ENCODE results near the gene FBXO33. TPM values are rescaled to one million over a fixed set of nuclear protein-coding genes. Genes with fewer than 3 reads are reported as not detected.

Gene FBXO33
- total RNA-seq, 1 experiment from 2014 or later: 9.7 TPM

- 0 out of 4 replicates have a peak, but pooled peaks cover 0 to 6% of the 10 kb centered on the region in 2 experiments for H3K9me3 ChIP-seq (ENCODE audit: control insufficient read depth in 1 of 2, insufficient read depth in 1 of 2, low read depth in 1 of 2, low read length in 2 of 2)
- no peaks in the 10 kb centered on the region for H3K9me2 ChIP-seq (ENCODE audit: insufficient read depth)
- no peaks in the 10 kb centered on the region for H3K36me3 ChIP-seq (ENCODE audit: control insufficient read depth in 1 of 2, insufficient read depth in 2 of 2, low read length in 2 of 2)
- RAD21 ChIA-PET (ENCODE audit: low non-redundant PET in 1 of 2, low total read pairs in 2 of 2, uncharacterized antibody in 2 of 2, unreplicated experiment in 2 of 2): no interaction called here
- BruUV-seq (replicated peaks): no TSS peak
- H2AFZ ChIP-seq (ENCODE audit: low read depth, low read length, poor library complexity, severe bottlenecking): no peak overlapping the region
- peaks cover 5% of the 10 kb centered on the region; the same call in 1 of the 2 replicates for H3K79me2 ChIP-seq (ENCODE audit: insufficient read depth, low read length)
- DNase-seq (ENCODE audit: low read depth, low spot score) (peak; percentile 6), ATAC-seq (peak; percentile 74)
- H3K4me3 ChIP-seq (replicated peaks in 1 of 2; ENCODE audit: low read depth in 1 of 2, low read length in 2 of 2): no peak overlapping the region
- H4K20me1 ChIP-seq (ENCODE audit: insufficient read depth): no peaks in the 10 kb centered on the region
- TF ChIP-seq JUND (IDR thresholded peaks at IDR 0.05) (no peak), CTCF (IDR thresholded peaks at IDR 0.05 in 2 of 3, conservative IDR thresholded peaks at IDR 0.05 in 1 of 3; ENCODE audit: borderline replicate concordance in 1 of 3, insufficient read depth in 1 of 3, low read depth in 2 of 3, low read length in 2 of 3) (peak; percentile 22 to 48 (median 44); a peak in 5 of 6 replicates), RAD21 (IDR thresholded peaks at IDR 0.05; ENCODE audit: low read depth) (peak; percentile 54), EZH2phosphoT487 (IDR thresholded peaks at IDR 0.05; ENCODE audit: borderline replicate concordance) (no peak)
- H3K27ac ChIP-seq (ENCODE audit: low read depth, low read length): no peak overlapping the region
- CTCF ChIA-PET: interaction anchor here (0.7 kb wide), 1 partner anchor 9 kb away, joined by 4 read pairs; no protein-coding TSS in a partner anchor
- H3K27me3 ChIP-seq (ENCODE audit: insufficient read depth, low read length): no peaks in the 10 kb centered on the region
- no peak overlapping the region for H3K9ac ChIP-seq (ENCODE audit: low read length)
- intact Hi-C loops (cut with micrococcal nuclease): loop anchor here (5.0 kb wide), 1 partner anchor 185 kb away; the partner anchor contains the start of gene MIA2
- POLR2A ChIA-PET: no interaction called here
- no peak overlapping the region for H3K4me2 ChIP-seq (ENCODE audit: low read length)
- H3K4me1 ChIP-seq (ENCODE audit: control insufficient read depth in 1 of 2, insufficient read depth in 2 of 2, low read length in 2 of 2): no peaks in the 10 kb centered on the region
Measured at GRCh38 chr14:39417014-39417413, 15.2 kb downstream of the FBXO33 start.

- no peak for TF ChIP-seq SP1 (IDR thresholded peaks at IDR 0.05; ENCODE audit: low read depth)
- no peak for TF ChIP-seq POLR2A (IDR thresholded peaks at IDR 0.05; ENCODE audit: borderline replicate concordance, extremely low read depth, insufficient read depth, insufficient read length)
- no peak for TF ChIP-seq ATF3 (IDR thresholded peaks at IDR 0.05)
- TF ChIP-seq CEBPB (IDR thresholded peaks at IDR 0.05; ENCODE audit: low read depth): no peak
- no peak for TF ChIP-seq POLR2AphosphoS5 (IDR thresholded peaks at IDR 0.05; ENCODE audit: low read depth, low read length)
- TF ChIP-seq ZFX (IDR thresholded peaks at IDR 0.05): no peak
- no peak for TF ChIP-seq CTCF (IDR thresholded peaks at IDR 0.05 in 2 of 3, conservative IDR thresholded peaks at IDR 0.05 in 1 of 3; ENCODE audit: borderline replicate concordance in 1 of 3, insufficient read depth in 1 of 3, low read depth in 2 of 3, low read length in 2 of 3)
- TF ChIP-seq MAX (IDR thresholded peaks at IDR 0.05): no peak
- no peaks in the 10 kb centered on the region for H3K36me3 ChIP-seq (ENCODE audit: control insufficient read depth in 1 of 2, insufficient read depth in 2 of 2, low read length in 2 of 2)
- intact Hi-C loops (cut with micrococcal nuclease): loop anchor here (5.0 kb wide), 1 partner anchor 184 kb away; the partner anchor contains the start of gene MIA2
- H3K27ac ChIP-seq (ENCODE audit: low read depth, low read length): no peak overlapping the region
- H3K79me2 ChIP-seq (ENCODE audit: insufficient read depth, low read length): no peaks in the 10 kb centered on the region
- H3K9me2 ChIP-seq (ENCODE audit: insufficient read depth): no peaks in the 10 kb centered on the region
- ATAC-seq: no peak
- RAD21 ChIA-PET (ENCODE audit: low non-redundant PET in 1 of 2, low total read pairs in 2 of 2, uncharacterized antibody in 2 of 2, unreplicated experiment in 2 of 2): no interaction called here
- no peak overlapping the region for H3K4me2 ChIP-seq (ENCODE audit: low read length)
- no TSS peak for BruUV-seq (replicated peaks)
- H3K4me1 ChIP-seq (ENCODE audit: control insufficient read depth in 1 of 2, insufficient read depth in 2 of 2, low read length in 2 of 2): no peaks in the 10 kb centered on the region
- no peak overlapping the region for H3K9ac ChIP-seq (ENCODE audit: low read length)
- CTCF ChIA-PET: interaction anchor here (0.7 to 0.8 kb wide), 3 partner anchors 10 to 185 kb away, joined by 3 to 4 read pairs (median 3); no protein-coding TSS in a partner anchor
- H3K27me3 ChIP-seq (ENCODE audit: insufficient read depth, low read length): no peaks in the 10 kb centered on the region
- 0 out of 4 replicates have a peak, but pooled peaks cover 0 to 6% of the 10 kb centered on the region in 2 experiments for H3K9me3 ChIP-seq (ENCODE audit: control insufficient read depth in 1 of 2, insufficient read depth in 1 of 2, low read depth in 1 of 2, low read length in 2 of 2)
- no peak for DNase-seq (ENCODE audit: low read depth, low spot score)
- no peak overlapping the region for H2AFZ ChIP-seq (ENCODE audit: low read depth, low read length, poor library complexity, severe bottlenecking)
- H3K4me3 ChIP-seq (replicated peaks in 1 of 2; ENCODE audit: low read depth in 1 of 2, low read length in 2 of 2): no peak overlapping the region
- H4K20me1 ChIP-seq (ENCODE audit: insufficient read depth): no peaks in the 10 kb centered on the region
- POLR2A ChIA-PET: no interaction called here
Measured at GRCh38 chr14:39416072-39416471, 16.2 kb downstream of the FBXO33 start.

Measured in HCT116 (cell line).